Endothelial cell of umbilical vein (primary cell): ENCODE measurements around the gene SLC26A8. TPM values are rescaled to one million over a fixed set of nuclear protein-coding genes. Genes with fewer than 3 reads are reported as not detected.

Experiments used
- BruUV-seq: library from RNA; stranded (reverse); fragments of 400-500 nt; replicated peaks from 2 replicates; lab custom pipeline; 2021; lab: Mats Ljungman, UMichigan
- CTCF ChIA-PET: fragments of 300-600, 350-600 bp; sonication (Branson Sonifier 250); formaldehyde crosslinking; loops from one replicate; lab custom pipeline; 2021; ENCODE audit warnings: antibody characterized with exemption, inconsistent platforms; lab: Charles Lee
- POLR2A ChIA-PET: fragments of 300-600, 350-600 bp; sonication (Branson Sonifier 250); formaldehyde crosslinking; loops from one replicate; lab custom pipeline; 2021; ENCODE audit warnings: antibody characterized with exemption, inconsistent platforms; lab: Charles Lee
- DNase-seq: peaks from one replicate; pipeline ENCODE4 v3.0.0-alpha.2; 2011; ENCODE audit warnings: low read depth, low spot score
- FAIRE-seq: peaks from 2 replicates; lab custom pipeline; 2011; peaks lifted over from hg19 to GRCh38; lab: Jason Lieb, UNC
- H2AFZ ChIP-seq: 2 replicates; pipeline ENCODE4 v1.6.0; 2012; ENCODE audit warnings: low read depth, low read length, control low read depth, inconsistent platforms
- H3K27ac ChIP-seq: 2 replicates; pipeline ENCODE4 v1.5.1; 2011; ENCODE audit warnings: low read depth, mild to moderate bottlenecking, control low read depth, low read length, moderate library complexity; ENCODE audit not compliant: insufficient read depth
- H3K27me3 ChIP-seq, 2 experiments: 2 replicates each; pipeline versions ENCODE4 v1.6.0 to v1.6.1; 2011; ENCODE audit warnings: low read length in 2 of 2, mixed read lengths in 1 of 2; ENCODE audit not compliant: control insufficient read depth in 2 of 2, insufficient read depth in 2 of 2
- H3K36me3 ChIP-seq, 2 experiments: 2 replicates in 1 of 2; 3 replicates in 1 of 2; pipeline ENCODE4 v1.5.1; 2011; ENCODE audit warnings: low read length in 2 of 2, mild to moderate bottlenecking in 1 of 2, moderate library complexity in 1 of 2; ENCODE audit not compliant: control insufficient read depth in 2 of 2, insufficient read depth in 2 of 2; ENCODE audit errors: extremely low read depth in 1 of 2
- H3K4me1 ChIP-seq: 3 replicates; pipeline ENCODE4 v1.5.1; 2011; ENCODE audit warnings: mild to moderate bottlenecking, low read length; ENCODE audit not compliant: control insufficient read depth, insufficient read depth; ENCODE audit errors: extremely low read depth
- H3K4me2 ChIP-seq: 2 replicates; pipeline ENCODE4 v1.6.1; 2011; ENCODE audit warnings: low read length, control low read depth, mixed read lengths; ENCODE audit not compliant: insufficient read depth
- H3K4me3 ChIP-seq, 3 experiments: fragments of 200-600 bp in 1 of 3; sonication (generic), shearing (Covaris generic) in 1 of 3; replicated peaks in 1 of 3; 2 replicates each; pipeline ENCODE4 v1.5.1; 2011 to 2016; ENCODE audit warnings: control low read depth in 3 of 3, low read length in 3 of 3, mild to moderate bottlenecking in 2 of 3, inconsistent platforms in 1 of 3, low read depth in 1 of 3, moderate library complexity in 1 of 3; ENCODE audit not compliant: insufficient read depth in 1 of 3
- H3K79me2 ChIP-seq: 2 replicates; pipeline ENCODE4 v1.6.0; 2012; ENCODE audit warnings: low read length, inconsistent platforms; ENCODE audit not compliant: control insufficient read depth, insufficient read depth
- H3K9ac ChIP-seq: replicated peaks from 2 replicates; pipeline ENCODE3; 2011; ENCODE audit warnings: low read length, control low read depth; ENCODE audit not compliant: insufficient read depth; ENCODE audit errors: extremely low read depth
- H3K9me1 ChIP-seq: replicated peaks from 3 replicates; pipeline ENCODE4 v1.6.0; 2011; ENCODE audit warnings: mild to moderate bottlenecking, low read length; ENCODE audit not compliant: control insufficient read depth, insufficient read depth; ENCODE audit errors: extremely low read depth
- H3K9me3 ChIP-seq: replicated peaks from 2 replicates; pipeline ENCODE4 v1.5.1; 2012; ENCODE audit warnings: low read length, inconsistent platforms; ENCODE audit not compliant: control insufficient read depth, insufficient read depth
- H4K20me1 ChIP-seq: replicated peaks from 2 replicates; pipeline ENCODE3; 2011; ENCODE audit warnings: mild to moderate bottlenecking, low read length; ENCODE audit not compliant: control insufficient read depth, insufficient read depth; ENCODE audit errors: extremely low read depth
- CTCF ChIP-seq, 2 donors: IDR thresholded peaks; 1 replicate in 1 of 2; 2 replicates in 1 of 2; pipeline ENCODE4 v1.5.1; 2011; ENCODE audit warnings: low read length in 2 of 2, mild to moderate bottlenecking in 2 of 2, moderate library complexity in 2 of 2, control low read depth in 1 of 2, inconsistent platforms in 1 of 2, low read depth in 1 of 2; ENCODE audit not compliant: insufficient read depth in 1 of 2; ENCODE audit errors: extremely low read depth in 1 of 2
- EZH2 ChIP-seq: IDR thresholded peaks from 2 replicates; pipeline ENCODE4 v1.6.1; 2012; ENCODE audit warnings: borderline replicate concordance, low read depth, mild to moderate bottlenecking, moderate library complexity, low read length, inconsistent platforms; ENCODE audit not compliant: severe bottlenecking
- FOS ChIP-seq: IDR thresholded peaks from 2 replicates; pipeline ENCODE4 v1.6.1; 2011; ENCODE audit warnings: mild to moderate bottlenecking, low read length, moderate library complexity, borderline replicate concordance; ENCODE audit not compliant: insufficient read depth
- GATA2 ChIP-seq: IDR thresholded peaks from 2 replicates; pipeline ENCODE4 v1.7.0; 2011; ENCODE audit warnings: low read depth, mild to moderate bottlenecking, moderate library complexity, mixed read lengths, low read length; ENCODE audit not compliant: insufficient read length, insufficient read depth
- JUN ChIP-seq: IDR thresholded peaks from 2 replicates; pipeline ENCODE4 v1.6.1; 2011; ENCODE audit warnings: borderline replicate concordance, low read depth; ENCODE audit not compliant: insufficient read length, insufficient read depth
- MAX ChIP-seq: IDR thresholded peaks from 2 replicates; pipeline ENCODE4 v1.6.1; 2011; ENCODE audit not compliant: insufficient read depth, insufficient read length
- MYC ChIP-seq: IDR thresholded peaks from one replicate; pipeline ENCODE4 v1.6.1; 2011; ENCODE audit warnings: mild to moderate bottlenecking, low read depth, low read length
- POLR2A ChIP-seq: IDR thresholded peaks from 2 replicates; pipeline ENCODE4 v1.6.1; 2012; ENCODE audit warnings: low read depth, mild to moderate bottlenecking, control low read depth, low read length
- POLR2AphosphoS5 ChIP-seq: IDR thresholded peaks from 2 replicates; pipeline ENCODE4 v1.6.1; 2012; ENCODE audit warnings: low read depth, mild to moderate bottlenecking, control low read depth, low read length, moderate library complexity; ENCODE audit not compliant: insufficient read depth
- dilution Hi-C: fragments of 300-500 bp; cut with MboI; formaldehyde crosslinking; loops from one replicate; pipeline ENCODE4 v1.15.0; 2019; ENCODE audit warnings: low sequenced_read_pairs; ENCODE audit not compliant: extremely low pct_ligation_motif_present
- intact Hi-C: fragments of 100-400 bp; cut with micrococcal nuclease; formaldehyde crosslinking; loops from one replicate; pipeline ENCODE4 v1.10.0; 2022
- polyA plus RNA-seq, 4 experiments: library from polyadenylated mRNA; depleted of rRNA in 3 of 4; stranded (reverse) in 3 of 4; unstranded in 1 of 4; fragments of >200 nt; gene quantifications; 2 replicates each; pipeline versions ENCODE4 v1.2.1 to v1.2.3, GENCODE V29; 2011 to 2012; ENCODE audit warnings: missing spikeins in 1 of 4
- total RNA-seq: library from RNA; stranded (reverse); gene quantifications from 2 replicates; pipeline ENCODE4 v1.2.3, GENCODE V29; 2021

The SLC26A8 gene
- total and polyA plus RNA-seq, 2 donors (not counting 3 experiments of a cell fraction or from before 2014, with no cell fraction given) = 0.01 TPM; not detected in 1

GRCh38 chr6:36035225-36035624, 10.8 kb upstream of the SLC26A8 start:
- DNase-seq (no peak), FAIRE-seq (no peak)
- H3K79me2 ChIP-seq = peaks cover 94% of the 10 kb centered on the region
- CTCF ChIA-PET = interaction anchor here (0.6 to 1.1 kb wide), 2 partner anchors 60 to 160 kb away, joined by 3 to 6 read pairs; no protein-coding TSS in a partner anchor
- H3K36me3 ChIP-seq = no peaks in the 10 kb centered on the region
- dilution Hi-C loops = no loop called here
- H3K4me1 ChIP-seq = peaks cover 10% of the 10 kb centered on the region
- no peak overlapping the region for H3K4me3 ChIP-seq
- H3K9ac ChIP-seq = no peak overlapping the region
- no peaks in the 10 kb centered on the region for H3K9me1 ChIP-seq
- H4K20me1 ChIP-seq = peaks cover 10% of the 10 kb centered on the region
- POLR2A ChIA-PET = no interaction called here
- no peaks in the 10 kb centered on the region for H3K9me3 ChIP-seq
- no TSS peak for BruUV-seq
- intact Hi-C loops = no loop called here
- H3K27ac ChIP-seq = no peak overlapping the region
- H3K27me3 ChIP-seq = no peaks in the 10 kb centered on the region
- no peak overlapping the region for H2AFZ ChIP-seq
- no peak overlapping the region for H3K4me2 ChIP-seq
- TF ChIP-seq GATA2 = no peak
- no peak for TF ChIP-seq MYC
- TF ChIP-seq JUN = no peak
- TF ChIP-seq CTCF (IDR thresholded peaks at IDR 0.05; ENCODE audit: extremely low read depth in 1 of 2, insufficient read depth in 1 of 2, low read depth in 1 of 2, low read length in 2 of 2) = no peak
- no peak for TF ChIP-seq POLR2AphosphoS5
- TF ChIP-seq MAX = no peak
- no peak for TF ChIP-seq EZH2
- no peak for TF ChIP-seq FOS
- no peak for TF ChIP-seq POLR2A
